ENCODE results near the gene TAF11L3.
"Not testable (repeated sequence)": the region's sequence is repeated elsewhere in the genome, so short reads cannot be mapped to it uniquely, and the experiment has no call there.

The TAF11L3 gene

DNA sequence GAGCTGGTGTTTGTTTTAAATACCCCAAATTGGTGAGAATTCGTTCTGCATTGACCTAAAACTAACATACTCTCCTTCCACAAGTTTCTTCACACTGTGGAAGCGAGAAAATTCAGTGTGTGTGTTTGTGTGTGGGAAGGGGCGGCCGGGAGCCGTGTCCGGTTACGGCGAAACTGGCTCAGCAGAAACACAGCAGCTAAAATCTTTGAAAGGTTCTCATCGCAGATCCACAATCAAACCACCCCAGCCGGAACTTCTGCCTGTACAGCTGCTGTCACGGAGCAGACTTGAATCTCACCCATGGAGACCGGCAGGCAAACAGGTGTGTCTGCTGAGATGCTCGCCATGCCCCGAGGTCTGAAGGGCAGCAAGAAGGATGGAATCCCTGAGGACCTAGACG is at the start of gene TAF11L3:
Gene TAF11L3 (plus strand): TSS at position 301 of the 400 bp plus-strand sequence.
- not testable (repeated sequence) for DNase-seq (ENCODE audit: low spot score)

DNA sequence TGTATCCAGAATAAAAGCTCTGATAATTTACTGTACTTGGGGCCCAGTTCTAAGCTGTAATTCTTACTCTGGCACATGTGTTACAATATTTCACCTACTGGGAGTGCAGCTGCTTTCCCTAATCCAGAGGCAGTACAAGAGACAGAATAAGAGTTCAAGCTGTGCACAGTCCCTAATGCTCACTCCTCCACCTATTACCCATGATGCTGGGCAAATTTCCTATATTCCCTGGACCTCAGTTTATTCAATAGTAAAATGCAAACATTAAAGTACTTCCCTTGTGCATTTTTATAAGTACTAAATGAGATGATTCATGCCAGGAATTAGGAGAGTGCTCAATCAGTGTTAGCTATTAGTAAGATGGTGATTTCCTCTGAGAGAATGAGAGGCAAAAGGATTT is 48.1 kb upstream of the TAF11L3 start:
- no peak for DNase-seq (ENCODE audit: low spot score)

DNA sequence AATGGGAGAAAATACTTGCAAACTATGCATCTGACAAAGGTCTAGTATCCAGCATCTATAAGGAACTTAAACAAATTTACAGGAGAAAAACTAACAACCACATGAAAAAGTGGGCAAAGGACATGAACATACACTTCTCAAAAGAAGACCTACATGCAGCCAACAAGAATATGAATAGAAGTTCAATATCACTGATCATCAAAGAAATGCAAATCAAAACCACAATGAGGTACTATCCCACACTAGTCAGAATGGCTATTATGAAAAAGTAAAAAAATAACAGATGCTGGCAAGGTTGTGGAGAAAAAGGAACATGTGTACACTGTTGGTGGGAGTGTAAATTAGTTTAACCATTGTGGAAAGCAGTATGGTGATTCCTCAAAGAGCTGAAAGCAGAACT is 43.1 kb upstream of the TAF11L3 start:
- DNase-seq (ENCODE audit: low spot score), result not testable (repeated sequence)

DNA sequence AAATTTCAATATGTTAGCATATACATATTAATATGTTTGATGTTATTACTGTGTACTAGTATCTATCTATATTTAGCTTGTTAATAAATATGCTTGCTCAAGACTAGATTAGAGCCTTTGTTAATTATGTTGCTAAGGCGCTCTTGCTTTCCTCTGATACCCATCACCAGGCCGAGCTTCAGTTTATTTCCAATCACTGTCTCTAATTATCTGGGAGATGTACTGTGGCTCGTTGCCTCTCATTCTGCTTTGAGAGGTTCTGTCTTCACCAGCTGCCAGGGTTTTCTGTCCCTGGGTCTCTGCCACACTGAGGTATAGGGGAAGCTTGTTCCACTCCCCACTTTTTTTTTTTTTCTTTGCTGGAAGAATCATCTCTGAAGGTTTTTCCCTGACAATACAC is 41.1 kb upstream of the TAF11L3 start:
- no peak for DNase-seq (ENCODE audit: low spot score)

- DNase-seq (ENCODE audit: low spot score), result no peak
These were observed 40.4 kb upstream of the TAF11L3 start for GRCh38 chr5:17477573-17478265.

DNA sequence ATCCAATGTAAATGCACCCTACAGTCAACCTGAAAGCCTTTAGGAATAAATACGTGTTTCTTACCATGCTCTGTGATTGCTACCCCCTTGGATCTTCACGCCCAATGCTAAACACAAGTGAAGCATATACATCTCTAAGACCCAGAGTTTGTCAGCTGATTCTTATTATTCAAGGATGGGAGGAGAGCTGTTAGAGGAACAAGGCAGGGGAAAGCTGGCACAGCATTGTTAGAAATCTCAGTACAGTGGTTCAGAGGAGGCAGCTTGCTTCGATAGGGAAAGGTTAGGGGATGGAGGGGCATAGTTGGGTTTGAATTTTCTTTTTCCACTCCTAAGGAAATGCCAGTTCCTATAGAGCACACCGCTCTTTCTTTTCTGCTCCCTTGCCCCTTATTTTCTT is 36.8 kb upstream of the TAF11L3 start:
- no peak for DNase-seq (ENCODE audit: low spot score)

DNA sequence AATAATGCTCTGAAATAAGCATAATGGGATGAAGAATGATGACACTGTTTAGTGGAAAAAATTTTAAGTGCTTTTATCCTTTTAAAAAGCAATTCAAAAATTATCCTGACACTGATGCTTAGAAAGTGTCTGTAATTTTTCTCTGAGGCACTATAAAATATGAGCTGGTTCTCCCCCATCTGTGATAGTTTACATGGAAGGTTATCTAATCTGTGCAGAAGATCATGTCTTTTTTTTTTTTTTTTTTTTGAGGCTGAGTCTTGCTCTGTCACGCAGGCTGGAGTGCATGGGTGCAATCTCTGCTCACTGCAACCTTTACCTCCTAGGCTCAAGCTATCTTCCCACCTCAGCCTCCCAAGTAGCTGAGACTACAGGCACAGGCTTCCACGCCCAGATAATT is 35.4 kb upstream of the TAF11L3 start:
- no peak for DNase-seq (ENCODE audit: low spot score)

DNA sequence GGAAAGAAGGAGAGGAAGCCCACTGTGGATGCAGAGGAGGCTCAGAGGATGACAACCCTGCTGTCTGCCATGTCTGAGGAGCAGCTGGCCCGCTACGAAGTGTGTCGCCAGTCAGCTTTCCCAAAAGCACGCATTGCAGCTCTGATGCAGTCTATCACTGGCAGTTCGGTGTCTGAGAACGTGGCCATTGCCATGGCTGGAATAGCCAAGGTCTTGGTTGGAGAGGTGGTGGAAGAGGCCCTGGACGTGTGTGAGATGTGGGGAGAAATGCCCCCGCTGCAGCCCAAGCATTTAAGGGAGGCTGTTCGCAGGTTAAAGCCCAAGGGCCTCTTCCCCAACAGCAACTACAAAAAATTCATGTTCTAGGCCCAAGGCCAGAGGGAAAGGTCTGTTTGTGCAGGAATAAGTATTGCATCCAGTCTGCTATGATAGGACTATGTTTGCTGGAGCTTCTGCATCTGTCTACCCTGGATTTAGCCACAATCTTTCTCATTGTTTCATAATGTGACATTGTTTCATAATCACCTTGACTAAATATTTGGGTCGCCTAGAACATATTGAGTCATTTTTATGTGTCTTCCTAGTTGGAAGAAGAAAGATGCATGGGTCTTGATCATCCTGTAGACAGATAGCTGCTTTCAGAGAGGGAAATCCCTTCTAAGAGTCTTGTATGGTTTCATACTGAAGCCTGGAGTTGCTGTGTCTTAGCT is 31.5 kb upstream of the TAF11L3 start:
- DNase-seq (ENCODE audit: low spot score), result not testable (repeated sequence)

DNA sequence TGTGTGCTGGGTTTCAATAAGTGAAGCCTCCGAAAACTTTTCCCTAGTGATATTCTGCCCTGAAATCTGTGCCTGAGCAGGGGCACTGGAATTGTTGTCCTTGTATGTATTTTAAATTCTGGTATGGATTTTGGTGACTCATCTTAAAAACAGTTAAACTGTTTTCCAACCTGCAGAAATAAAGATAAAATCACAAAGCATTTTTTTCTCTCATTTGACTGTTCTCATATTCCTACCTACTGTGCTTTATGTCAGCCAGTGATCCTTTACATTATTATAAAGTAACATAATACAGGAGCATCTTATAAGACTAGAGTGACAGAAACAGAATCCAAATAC is 31.0 kb upstream of the TAF11L3 start:
- no peak for DNase-seq (ENCODE audit: low spot score)

- DNase-seq (ENCODE audit: low spot score), result not testable (repeated sequence)
These were observed 26.9 kb upstream of the TAF11L3 start for GRCh38 chr5:17491257-17491656.

DNA sequence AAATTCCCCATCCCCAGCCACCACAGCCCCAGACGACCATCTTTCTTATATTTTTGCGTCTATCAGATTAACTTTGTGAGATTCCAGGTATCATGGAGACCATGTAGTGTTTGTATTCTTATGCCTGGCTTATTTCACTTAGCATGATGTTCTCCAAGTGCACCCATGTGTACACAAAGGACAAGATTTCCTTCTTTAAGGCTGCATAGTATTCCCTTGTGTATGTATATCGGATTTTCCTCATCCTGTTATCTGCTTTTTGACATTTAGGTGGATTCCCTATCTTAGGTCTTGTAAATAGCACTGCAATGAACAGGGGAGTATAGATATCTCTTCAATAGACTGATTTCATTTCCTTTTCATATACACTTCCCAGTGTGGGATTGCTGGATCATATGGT is 25.4 kb upstream of the TAF11L3 start:
- no peak for DNase-seq (ENCODE audit: low spot score)

GRCh38 chr5:17497446-17497845 is 20.7 kb upstream of the TAF11L3 start:
- no peak for DNase-seq (ENCODE audit: low spot score)

DNA sequence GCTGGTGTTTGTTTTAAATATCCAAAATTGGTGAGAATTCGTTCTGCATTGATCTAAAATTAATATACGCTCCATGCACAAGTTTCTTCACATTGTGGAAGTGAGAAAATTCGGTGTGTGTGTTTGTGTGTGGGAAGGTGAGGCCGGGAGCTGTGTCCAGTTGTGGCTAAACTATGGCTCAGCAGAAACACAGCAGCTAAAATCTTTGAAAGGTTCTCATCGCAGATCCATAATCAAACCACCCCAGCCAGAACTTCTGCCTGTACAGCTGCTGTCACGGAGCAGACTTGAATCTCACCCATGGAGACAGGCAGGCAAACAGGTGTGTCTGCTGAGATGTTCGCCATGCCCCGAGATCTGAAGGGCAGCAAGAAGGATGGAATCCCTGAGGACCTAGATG is 20.2 kb upstream of the TAF11L3 start, which contains the start of gene TAF11L2:
Gene TAF11L2 (plus strand): TSS at position 301 of the 400 bp plus-strand sequence.
- not testable (repeated sequence) for DNase-seq (ENCODE audit: low spot score)

DNA sequence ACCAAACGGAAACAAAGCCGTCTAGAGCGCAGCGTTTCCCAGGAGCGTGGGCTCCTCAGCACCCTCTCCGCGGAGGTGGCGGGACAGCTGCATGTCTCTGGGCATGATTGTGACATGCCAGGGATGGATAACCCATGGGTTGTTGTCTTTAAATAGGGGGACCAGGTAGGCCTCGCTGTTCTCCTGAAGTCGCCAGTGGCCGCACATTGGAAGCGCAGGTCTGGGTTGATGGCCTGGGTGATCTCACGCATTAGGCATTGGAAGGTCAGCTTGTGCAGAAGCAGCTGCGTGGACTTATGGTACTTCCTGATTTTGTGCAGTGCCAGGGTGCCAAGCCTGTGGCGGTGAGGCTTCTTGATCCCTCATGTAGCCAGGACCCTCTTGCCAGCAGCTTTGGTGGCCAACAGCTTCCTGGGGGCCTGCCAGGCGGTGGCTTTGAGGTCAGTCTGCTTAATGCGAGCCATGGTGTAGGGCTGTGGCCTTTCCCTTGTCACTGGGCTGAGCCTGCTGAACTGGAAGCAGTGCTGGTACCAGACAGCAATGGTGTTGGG is 6.3 kb upstream of the TAF11L3 start:
- DNase-seq (ENCODE audit: low spot score), result no peak

DNA sequence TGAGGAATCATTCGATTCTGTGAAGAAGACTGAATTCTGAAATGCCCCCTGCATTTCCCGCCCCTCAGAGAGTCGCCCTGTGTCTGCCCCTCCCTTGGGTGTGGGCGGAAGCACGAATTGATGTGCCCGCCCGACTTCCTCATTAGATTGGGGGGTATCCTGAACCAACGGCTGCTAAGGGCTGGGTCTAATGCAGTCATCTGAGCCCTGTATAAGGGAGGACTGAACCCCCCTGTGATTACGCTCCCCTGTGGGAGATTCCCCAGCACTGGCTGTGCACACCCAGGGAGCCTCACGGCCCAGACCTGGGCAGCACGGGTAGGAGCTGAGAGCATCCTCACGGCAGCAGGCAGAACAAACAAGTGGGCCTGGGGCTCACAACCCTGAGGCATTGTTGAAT is 641 bp upstream of the TAF11L3 start:
- not testable (repeated sequence) for DNase-seq (ENCODE audit: low spot score)

GRCh38 chr5:17519508-17519907 is 1.3 kb downstream of the TAF11L3 start:
- DNase-seq (ENCODE audit: low spot score), result not testable (repeated sequence)

DNA sequence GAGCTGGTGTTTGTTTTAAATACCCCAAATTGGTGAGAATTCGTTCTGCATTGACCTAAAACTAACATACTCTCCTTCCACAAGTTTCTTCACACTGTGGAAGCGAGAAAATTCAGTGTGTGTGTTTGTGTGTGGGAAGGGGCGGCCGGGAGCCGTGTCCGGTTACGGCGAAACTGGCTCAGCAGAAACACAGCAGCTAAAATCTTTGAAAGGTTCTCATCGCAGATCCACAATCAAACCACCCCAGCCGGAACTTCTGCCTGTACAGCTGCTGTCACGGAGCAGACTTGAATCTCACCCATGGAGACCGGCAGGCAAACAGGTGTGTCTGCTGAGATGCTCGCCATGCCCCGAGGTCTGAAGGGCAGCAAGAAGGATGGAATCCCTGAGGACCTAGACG is 3.3 kb downstream of the TAF11L3 start, which contains the start of gene TAF11L4:
Gene TAF11L4 (plus strand): TSS at position 301 of the 400 bp plus-strand sequence.
- DNase-seq (ENCODE audit: low spot score), result not testable (repeated sequence)

GRCh38 chr5:17524935-17525334 is 6.8 kb downstream of the TAF11L3 start, which contains the start of gene TAF11L5:
Gene TAF11L5, plus strand, starts transcription at chr5:17525235.
- DNase-seq (ENCODE audit: low spot score), result not testable (repeated sequence)

- not testable (repeated sequence) for DNase-seq (ENCODE audit: low spot score)
These were observed 8.3 kb downstream of the TAF11L3 start for GRCh38 chr5:17526504-17526903.

GRCh38 chr5:17528369-17528768 is 10.2 kb downstream of the TAF11L3 start, which contains the start of gene TAF11L6:
Gene TAF11L6, plus strand, starts transcription at chr5:17528669.
- not testable (repeated sequence) for DNase-seq (ENCODE audit: low spot score)
